PC-3 (cell line): Measurements from ENCODE around the gene PRKAR2B. TPM values are rescaled to one million over a fixed set of nuclear protein-coding genes. Genes with fewer than 3 reads are reported as not detected.
"Not testable (repeated sequence)": the region's sequence is repeated elsewhere in the genome, so short reads cannot be mapped to it uniquely, and the experiment has no call there.

Source experiments
- ATAC-seq: fragments of 200-7000 bp; cut with Tn5 transposase; 2 replicates; pipeline ENCODE4 v1.9.1; 2020; ENCODE audit warnings: mild to moderate bottlenecking, moderate library complexity
- BruUV-seq: library from RNA; stranded (reverse); fragments of 400-500 nt; replicated peaks from 2 replicates; lab custom pipeline; 2021; lab: Mats Ljungman, UMichigan
- CTCF ChIA-PET: fragments of 300-600 bp; sonication (Branson Sonifier 250); formaldehyde crosslinking; loops from one replicate; lab custom pipeline; 2022; ENCODE audit warnings: antibody characterized with exemption; lab: Charles Lee
- POLR2A ChIA-PET: fragments of 300-600 bp; sonication (Branson Sonifier 250); formaldehyde crosslinking; loops from one replicate; lab custom pipeline; 2022; ENCODE audit warnings: antibody characterized with exemption; ENCODE audit not compliant: unreplicated experiment; lab: Charles Lee
- DNase-seq: peaks from one replicate; pipeline ENCODE4 v3.0.0-alpha.2; 2015
- H2AFZ ChIP-seq: fragments of 300-600 bp; sonication (generic); 2 replicates; pipeline ENCODE4 v1.6.0; 2016; ENCODE audit warnings: antibody characterized with exemption, low read length
- H3F3A ChIP-seq: fragments of 300-600 bp; sonication (generic); one replicate; pipeline ENCODE4 v1.6.0; 2017; ENCODE audit warnings: antibody characterized with exemption, low read length, control low read depth, mild to moderate bottlenecking; ENCODE audit not compliant: unreplicated experiment
- H3K27ac ChIP-seq: fragments of 300-600 bp; sonication (generic); 2 replicates; pipeline ENCODE4 v1.5.1; 2016; ENCODE audit warnings: mild to moderate bottlenecking, low read length
- H3K27me3 ChIP-seq: fragments of 300-600 bp; sonication (generic); 2 replicates; pipeline ENCODE4 v1.6.1; 2016; ENCODE audit warnings: low read length, mixed read lengths
- H3K36me3 ChIP-seq: fragments of 300-600 bp; sonication (generic); 2 replicates; pipeline ENCODE4 v1.6.1; 2016; ENCODE audit warnings: low read depth, mixed run types, low read length, mixed read lengths
- H3K4me1 ChIP-seq: fragments of 300-600 bp; sonication (generic); 2 replicates; pipeline ENCODE4 v1.5.1; 2016; ENCODE audit warnings: low read length; ENCODE audit not compliant: insufficient read depth
- H3K4me2 ChIP-seq: fragments of 300-600 bp; sonication (generic); 2 replicates; pipeline ENCODE4 v1.6.0; 2016; ENCODE audit warnings: low read length
- H3K4me3 ChIP-seq: fragments of 300-600 bp; sonication (generic); 2 replicates; pipeline ENCODE4 v1.5.1; 2016; ENCODE audit warnings: mild to moderate bottlenecking, low read length, mixed read lengths
- H3K79me2 ChIP-seq: fragments of 300-600 bp; sonication (generic); 2 replicates; pipeline ENCODE4 v1.6.1; 2017; ENCODE audit warnings: low read length, mixed read lengths
- H3K9ac ChIP-seq: fragments of 300-600 bp; sonication (generic); 2 replicates; pipeline ENCODE4 v1.6.0; 2016; ENCODE audit warnings: mild to moderate bottlenecking, low read length
- H3K9me2 ChIP-seq: fragments of 300-600 bp; sonication (generic); replicated peaks from 2 replicates; pipeline ENCODE4 v1.6.1; 2016; ENCODE audit warnings: mixed run types, low read length, mixed read lengths
- H3K9me3 ChIP-seq: fragments of 300-600 bp; sonication (generic); 2 replicates; pipeline ENCODE4 v1.6.1; 2016; ENCODE audit warnings: low read length, mixed read lengths
- H4K20me1 ChIP-seq: fragments of 300-600 bp; sonication (generic); 2 replicates; pipeline ENCODE4 v1.6.1; 2016; ENCODE audit warnings: low read length, mixed read lengths
- EZH2 ChIP-seq: fragments of 300-600 bp; sonication (generic); IDR thresholded peaks from one replicate; pipeline ENCODE4 v1.6.1; 2017; ENCODE audit warnings: antibody characterized with exemption, mild to moderate bottlenecking, low read length; ENCODE audit not compliant: unreplicated experiment
- EZH2phosphoT487 ChIP-seq: fragments of 300-600 bp; sonication (generic); IDR thresholded peaks from 2 replicates; pipeline ENCODE4 v1.6.1; 2018; ENCODE audit warnings: mild to moderate bottlenecking, antibody characterized with exemption, low read length, borderline replicate concordance
- intact Hi-C: fragments of 100-400 bp; cut with micrococcal nuclease; formaldehyde crosslinking; loops from 2 replicates; pipeline ENCODE4 v1.9.0; 2023
- total RNA-seq: library from RNA; depleted of rRNA; stranded (reverse); fragments of >200 nt; gene quantifications from 2 replicates; pipeline ENCODE4 v1.2.3, GENCODE V29; 2014
- TF ChIP-seq, protein P1 (sequence below): fragments of 300-600 bp; sonication (generic); conservative IDR thresholded peaks from 2 replicates; pipeline ENCODE4 v1.5.1; 2017; ENCODE audit warnings: antibody characterized with exemption, low read depth, mild to moderate bottlenecking, low read length

PRKAR2B gene
- total RNA-seq, 1 experiment from 2014 or later: 0.29 TPM

DNA sequence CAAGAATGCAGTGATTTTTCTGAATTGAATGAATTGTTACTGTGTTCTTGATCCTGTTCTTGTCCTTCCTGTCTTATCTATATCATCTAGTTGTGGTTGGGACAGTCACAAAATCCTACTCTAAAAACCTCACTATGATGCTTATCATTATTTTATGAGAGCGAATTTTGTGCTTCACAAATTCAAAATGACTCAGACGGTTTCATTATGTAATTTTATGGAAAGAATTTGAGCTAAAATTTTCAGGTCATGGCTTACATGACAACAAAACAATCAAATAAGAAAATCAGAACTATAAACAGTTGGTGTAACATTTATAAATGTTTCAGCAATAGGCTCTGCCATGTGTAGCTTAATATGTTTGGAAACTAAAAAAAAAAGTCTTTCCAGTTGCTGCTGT, 6.9 kb downstream of the PRKAR2B start:
- H3K4me3 ChIP-seq: no peak overlapping the region
- no peaks in the 10 kb centered on the region for H3F3A ChIP-seq
- H3K79me2 ChIP-seq: no peaks in the 10 kb centered on the region
- intact Hi-C loops: no loop called here
- CTCF ChIA-PET: interaction anchor here (0.6 kb wide), 1 partner anchor 113 kb away, joined by 6 read pairs; no protein-coding TSS in a partner anchor
- peaks cover 28% of the 10 kb centered on the region for H3K27me3 ChIP-seq
- peak; percentile 78 for ATAC-seq
- POLR2A ChIA-PET: no interaction called here
- no peaks in the 10 kb centered on the region for H3K9me2 ChIP-seq
- no peaks in the 10 kb centered on the region for H4K20me1 ChIP-seq
- TF ChIP-seq, protein P1, sequence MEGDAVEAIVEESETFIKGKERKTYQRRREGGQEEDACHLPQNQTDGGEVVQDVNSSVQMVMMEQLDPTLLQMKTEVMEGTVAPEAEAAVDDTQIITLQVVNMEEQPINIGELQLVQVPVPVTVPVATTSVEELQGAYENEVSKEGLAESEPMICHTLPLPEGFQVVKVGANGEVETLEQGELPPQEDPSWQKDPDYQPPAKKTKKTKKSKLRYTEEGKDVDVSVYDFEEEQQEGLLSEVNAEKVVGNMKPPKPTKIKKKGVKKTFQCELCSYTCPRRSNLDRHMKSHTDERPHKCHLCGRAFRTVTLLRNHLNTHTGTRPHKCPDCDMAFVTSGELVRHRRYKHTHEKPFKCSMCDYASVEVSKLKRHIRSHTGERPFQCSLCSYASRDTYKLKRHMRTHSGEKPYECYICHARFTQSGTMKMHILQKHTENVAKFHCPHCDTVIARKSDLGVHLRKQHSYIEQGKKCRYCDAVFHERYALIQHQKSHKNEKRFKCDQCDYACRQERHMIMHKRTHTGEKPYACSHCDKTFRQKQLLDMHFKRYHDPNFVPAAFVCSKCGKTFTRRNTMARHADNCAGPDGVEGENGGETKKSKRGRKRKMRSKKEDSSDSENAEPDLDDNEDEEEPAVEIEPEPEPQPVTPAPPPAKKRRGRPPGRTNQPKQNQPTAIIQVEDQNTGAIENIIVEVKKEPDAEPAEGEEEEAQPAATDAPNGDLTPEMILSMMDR: no peak
- H3K36me3 ChIP-seq: no peaks in the 10 kb centered on the region
- no peak overlapping the region for H2AFZ ChIP-seq
- H3K4me2 ChIP-seq: no peak overlapping the region
- H3K9ac ChIP-seq: no peak overlapping the region
- no peak overlapping the region for H3K27ac ChIP-seq
- no peaks in the 10 kb centered on the region for H3K9me3 ChIP-seq
- no TSS peak for BruUV-seq
- DNase-seq: peak; percentile 72
- H3K4me1 ChIP-seq: peaks cover 13% of the 10 kb centered on the region

GRCh38 chr7:107054965-107055364, 10.5 kb downstream of the PRKAR2B start:
- Histone ChIP-seq H3K27me3 (peaks cover 34% of the 10 kb centered on the region), H3K4me1 (peaks cover 11% of the 10 kb centered on the region)
- H3K9ac ChIP-seq, H3K9me3 ChIP-seq, H3K79me2 ChIP-seq, H3K4me3 ChIP-seq, H3K9me2 ChIP-seq, ATAC-seq, H4K20me1 ChIP-seq, BruUV-seq, DNase-seq, H3K4me2 ChIP-seq, CTCF ChIA-PET, H3K36me3 ChIP-seq, H3F3A ChIP-seq, H3K27ac ChIP-seq, intact Hi-C loops, H2AFZ ChIP-seq, POLR2A ChIA-PET: not testable (repeated sequence)

DNA sequence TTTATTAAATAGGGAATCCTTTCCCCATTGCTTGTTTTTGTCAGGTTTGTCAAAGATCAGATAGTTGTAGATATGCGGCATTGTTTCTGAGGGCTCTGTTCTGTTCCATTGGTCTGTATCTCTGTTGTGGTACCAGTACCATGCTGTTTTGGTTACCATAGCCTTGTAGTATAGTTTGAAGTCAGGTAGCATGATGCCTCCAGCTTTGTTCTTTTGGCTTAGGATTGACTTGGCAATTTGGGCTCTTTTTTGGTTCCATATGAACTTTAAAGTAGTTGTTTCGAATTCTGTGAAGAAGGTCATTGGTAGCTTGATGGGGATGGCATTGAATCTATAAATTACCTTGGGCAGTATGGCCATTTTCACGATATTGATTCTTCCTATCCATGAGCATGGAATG, 11.6 kb downstream of the PRKAR2B start:
- H3K36me3 ChIP-seq, H3K79me2 ChIP-seq, H3K4me3 ChIP-seq, H3K4me2 ChIP-seq, H3K4me1 ChIP-seq, H3K9ac ChIP-seq, DNase-seq, POLR2A ChIA-PET, ATAC-seq, H3K9me3 ChIP-seq, H3K27ac ChIP-seq, CTCF ChIA-PET, H2AFZ ChIP-seq, BruUV-seq, H3F3A ChIP-seq, intact Hi-C loops, H3K9me2 ChIP-seq, H4K20me1 ChIP-seq: not testable (repeated sequence)
- peaks cover 28% of the 10 kb centered on the region for H3K27me3 ChIP-seq

DNA sequence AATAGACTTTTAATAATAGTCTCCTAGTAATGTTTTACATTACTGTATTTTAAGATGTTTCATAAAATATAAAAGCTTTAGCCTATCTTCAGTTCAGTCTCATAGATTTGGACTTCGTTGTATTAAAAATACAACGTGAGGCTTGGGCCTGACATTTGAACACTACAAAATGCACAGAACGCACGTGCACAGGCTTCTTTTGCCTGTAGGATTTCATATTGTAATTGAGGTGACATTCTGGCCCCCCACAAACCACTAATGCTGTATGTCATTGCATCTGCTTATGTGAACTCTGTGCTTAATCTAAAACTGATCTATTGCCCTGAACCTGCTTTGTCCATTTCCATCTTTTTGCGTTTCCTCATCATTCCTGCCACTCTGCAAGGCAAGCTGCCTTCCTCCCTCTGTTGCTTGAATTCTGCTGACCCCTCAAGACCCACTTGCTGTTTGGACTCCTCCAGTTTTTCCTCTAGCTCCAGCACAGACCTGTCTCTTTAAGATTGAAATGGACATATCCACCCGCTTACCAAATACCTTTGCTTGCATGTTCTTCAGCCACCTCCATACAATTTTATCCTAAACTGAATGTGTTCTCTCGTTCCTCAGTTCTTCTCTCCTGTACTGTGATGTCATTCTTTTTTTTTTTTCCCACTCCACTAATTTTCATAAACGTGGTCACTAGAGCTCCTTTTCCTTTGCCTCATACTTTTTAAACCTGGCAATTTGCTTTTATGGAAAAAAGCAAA, 12.4 kb downstream of the PRKAR2B start:
- TF ChIP-seq EZH2 (no peak), EZH2phosphoT487 (no peak)
- TF ChIP-seq, protein P1: no peak
- intact Hi-C loops: no loop called here
- no peak overlapping the region for H3K4me2 ChIP-seq
- no peak overlapping the region for H3K4me3 ChIP-seq
- peaks cover 28% of the 10 kb centered on the region for H3K27me3 ChIP-seq
- POLR2A ChIA-PET: no interaction called here
- H4K20me1 ChIP-seq: no peaks in the 10 kb centered on the region
- no peak overlapping the region for H3K27ac ChIP-seq
- no peaks in the 10 kb centered on the region for H3K9me3 ChIP-seq
- no peak overlapping the region for H3K9ac ChIP-seq
- H3K9me2 ChIP-seq: no peaks in the 10 kb centered on the region
- no peaks in the 10 kb centered on the region for H3K36me3 ChIP-seq
- H3K79me2 ChIP-seq: no peaks in the 10 kb centered on the region
- no peaks in the 10 kb centered on the region for H3F3A ChIP-seq
- ATAC-seq (no peak), DNase-seq (no peak)
- no TSS peak for BruUV-seq
- no peak overlapping the region for H2AFZ ChIP-seq
- H3K4me1 ChIP-seq: peaks cover under 1% of the 10 kb centered on the region; the same call in 1 of the 2 replicates
- CTCF ChIA-PET: interaction anchor here (0.5 kb wide), 1 partner anchor 110 kb away, joined by 5 read pairs; no protein-coding TSS in a partner anchor
